Prostate gland (tissue), 2 donors: ENCODE results near the gene CDC34. TPM values are rescaled to one million over a fixed set of nuclear protein-coding genes. Genes with fewer than 3 reads are reported as not detected.
A peak's percentile ranks its signal among the peaks of the same experiment; 100 is the strongest.

Experiments
- DNase-seq: peaks from one replicate; pipeline ENCODE4 v3.0.0-alpha.2; 2019; ENCODE audit warnings: low spot score
- H3K27ac ChIP-seq, 2 donors: fragments of 200-600 bp; sonication (generic); 2 replicates each; pipeline ENCODE4 v1.5.1; 2017 to 2019
- H3K27me3 ChIP-seq: fragments of 200-600 bp; sonication (generic); replicated peaks from 2 replicates; pipeline ENCODE4 v1.5.1; 2019; ENCODE audit not compliant: insufficient read depth
- H3K36me3 ChIP-seq, 2 donors: fragments of 200-600 bp; sonication (generic); 1 replicate in 1 of 2; 2 replicates in 1 of 2; pipeline versions ENCODE4 v1.5.1 to v1.8.1; 2017 to 2019
- H3K4me1 ChIP-seq: fragments of 200-600 bp; sonication (generic); replicated peaks from 2 replicates; pipeline ENCODE4 v1.5.1; 2019
- H3K4me3 ChIP-seq, 2 donors: fragments of 200-600 bp; sonication (generic); 2 replicates each; pipeline ENCODE4 v1.5.1; 2017 to 2019
- H3K9me3 ChIP-seq: fragments of 200-600 bp; sonication (generic); 2 replicates; pipeline ENCODE4 v1.5.1; 2017
- POLR2A ChIP-seq: fragments of 450-650 bp; IDR thresholded peaks from one replicate; pipeline ENCODE4 v1.6.1; 2016; ENCODE audit warnings: antibody characterized with exemption, mild to moderate bottlenecking
- POLR2AphosphoS5 ChIP-seq: sonication (generic); formaldehyde crosslinking; IDR thresholded peaks from one replicate; pipeline ENCODE4 v1.6.1; 2017; ENCODE audit warnings: antibody characterized with exemption
- WGBS: methylation state at CpG from one replicate; pipeline ENCODE4 v1.1.5; 2018; 5-methylcytosine and 5-hydroxymethylcytosine counted together
- intact Hi-C: fragments of 100-400 bp; cut with DNase I; formaldehyde crosslinking; loops from one replicate; pipeline ENCODE4 v1.14.2; 2022
- total RNA-seq, 2 donors: library from RNA; depleted of rRNA; stranded (reverse); fragments of >200 nt; gene quantifications; one replicate each; pipeline ENCODE4 v1.1.0, GENCODE V29; 2016
- TF ChIP-seq, protein P1 (sequence below), 4 experiments: fragments of 200-600 bp in 2 of 4; fragments of 450-650 bp in 2 of 4; sonication (generic) in 2 of 4; IDR thresholded peaks; 1 replicate in 3 of 4; 2 replicates in 1 of 4; pipeline ENCODE4 v1.5.1; 2016 to 2019; ENCODE audit warnings: antibody characterized with exemption in 4 of 4, mild to moderate bottlenecking in 2 of 4, moderate library complexity in 2 of 4

CDC34 gene
- total RNA-seq, 2 donors from 2014 or later, result 93.4 to 159 TPM

DNA sequence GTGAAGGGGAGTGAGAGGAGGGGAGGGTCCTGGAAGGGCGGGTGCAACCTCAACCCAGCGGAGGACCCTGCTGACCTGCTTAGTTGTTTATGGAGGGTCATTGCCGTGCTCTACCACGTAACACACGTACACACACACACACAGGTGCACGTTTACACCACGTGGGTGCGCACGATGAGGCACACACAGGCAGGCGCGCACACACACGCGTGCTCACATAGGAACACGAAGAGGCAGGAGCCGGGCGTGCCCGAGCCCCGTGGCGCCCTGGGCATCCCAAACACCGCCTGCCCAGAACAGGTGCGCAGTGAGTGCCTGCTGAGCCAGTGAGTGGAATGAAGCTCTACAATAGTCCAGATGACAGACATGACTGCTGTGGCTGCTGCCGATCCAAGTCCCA, 46.5 kb upstream of the CDC34 start:
- H3K9me3 ChIP-seq, result no peaks in the 10 kb centered on the region
- no peaks in the 10 kb centered on the region for H3K27me3 ChIP-seq
- WGBS, result 56% methylated on average over 22 of the region's 22 CpGs
- H3K36me3 ChIP-seq, result no peaks in the 10 kb centered on the region
- no peak for DNase-seq
- H3K27ac ChIP-seq, result no peak overlapping the region
- no peak overlapping the region for H3K4me3 ChIP-seq
- peaks cover 6% of the 10 kb centered on the region for H3K4me1 ChIP-seq
- intact Hi-C loops, result no loop called here
- TF ChIP-seq, protein P1, sequence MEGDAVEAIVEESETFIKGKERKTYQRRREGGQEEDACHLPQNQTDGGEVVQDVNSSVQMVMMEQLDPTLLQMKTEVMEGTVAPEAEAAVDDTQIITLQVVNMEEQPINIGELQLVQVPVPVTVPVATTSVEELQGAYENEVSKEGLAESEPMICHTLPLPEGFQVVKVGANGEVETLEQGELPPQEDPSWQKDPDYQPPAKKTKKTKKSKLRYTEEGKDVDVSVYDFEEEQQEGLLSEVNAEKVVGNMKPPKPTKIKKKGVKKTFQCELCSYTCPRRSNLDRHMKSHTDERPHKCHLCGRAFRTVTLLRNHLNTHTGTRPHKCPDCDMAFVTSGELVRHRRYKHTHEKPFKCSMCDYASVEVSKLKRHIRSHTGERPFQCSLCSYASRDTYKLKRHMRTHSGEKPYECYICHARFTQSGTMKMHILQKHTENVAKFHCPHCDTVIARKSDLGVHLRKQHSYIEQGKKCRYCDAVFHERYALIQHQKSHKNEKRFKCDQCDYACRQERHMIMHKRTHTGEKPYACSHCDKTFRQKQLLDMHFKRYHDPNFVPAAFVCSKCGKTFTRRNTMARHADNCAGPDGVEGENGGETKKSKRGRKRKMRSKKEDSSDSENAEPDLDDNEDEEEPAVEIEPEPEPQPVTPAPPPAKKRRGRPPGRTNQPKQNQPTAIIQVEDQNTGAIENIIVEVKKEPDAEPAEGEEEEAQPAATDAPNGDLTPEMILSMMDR (IDR thresholded peaks at IDR 0.05), result no peak
- TF ChIP-seq POLR2A (no peak), POLR2AphosphoS5 (no peak)

DNA sequence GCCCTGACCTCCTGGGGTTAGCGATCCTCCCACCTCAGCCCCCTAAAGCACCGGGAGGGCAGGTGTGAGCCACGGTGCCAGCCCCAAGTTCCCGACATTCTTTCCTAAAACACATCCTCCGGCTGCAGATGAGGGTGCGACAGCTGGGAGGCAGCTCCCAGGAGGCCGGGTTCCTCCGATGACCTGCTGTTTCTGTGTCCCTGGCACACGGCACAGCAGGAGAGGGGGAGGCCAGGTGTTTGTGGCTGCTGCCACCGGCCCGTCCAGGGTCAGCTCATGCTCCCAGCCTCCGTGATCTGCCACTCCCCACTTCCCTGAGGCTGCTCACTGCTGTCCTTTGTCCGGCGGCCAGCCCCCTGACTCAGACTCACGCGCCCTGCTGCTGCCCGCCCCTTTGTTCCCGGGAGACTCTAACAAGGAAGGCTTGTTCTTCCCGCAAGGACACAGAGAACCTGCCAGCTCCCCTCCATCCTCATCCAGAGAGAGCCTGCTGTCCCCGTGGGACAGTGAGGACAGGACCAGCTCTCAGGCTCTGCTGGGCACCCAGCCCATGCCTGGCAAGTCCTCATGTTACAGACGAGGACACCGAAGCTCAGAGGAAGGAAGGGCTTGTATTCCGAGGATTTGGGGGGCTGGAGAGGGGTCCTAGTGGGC, 45.9 kb upstream of the CDC34 start:
- Histone ChIP-seq H3K27me3 (no peaks in the 10 kb centered on the region), H3K36me3 (no peaks in the 10 kb centered on the region), H3K27ac (peak overlapping the region; percentile 37 to 51), H3K9me3 (no peaks in the 10 kb centered on the region), H3K4me3 (no peak overlapping the region), H3K4me1 (peaks cover 6% of the 10 kb centered on the region)
- intact Hi-C loops, result no loop called here
- 14% methylated on average over 23 of the region's 23 CpGs for WGBS
- TF ChIP-seq POLR2AphosphoS5 (peak; percentile 71), POLR2A (peak; percentile 41)
- TF ChIP-seq, protein P1 (IDR thresholded peaks at IDR 0.05), result no peak
- no peak for DNase-seq

DNA sequence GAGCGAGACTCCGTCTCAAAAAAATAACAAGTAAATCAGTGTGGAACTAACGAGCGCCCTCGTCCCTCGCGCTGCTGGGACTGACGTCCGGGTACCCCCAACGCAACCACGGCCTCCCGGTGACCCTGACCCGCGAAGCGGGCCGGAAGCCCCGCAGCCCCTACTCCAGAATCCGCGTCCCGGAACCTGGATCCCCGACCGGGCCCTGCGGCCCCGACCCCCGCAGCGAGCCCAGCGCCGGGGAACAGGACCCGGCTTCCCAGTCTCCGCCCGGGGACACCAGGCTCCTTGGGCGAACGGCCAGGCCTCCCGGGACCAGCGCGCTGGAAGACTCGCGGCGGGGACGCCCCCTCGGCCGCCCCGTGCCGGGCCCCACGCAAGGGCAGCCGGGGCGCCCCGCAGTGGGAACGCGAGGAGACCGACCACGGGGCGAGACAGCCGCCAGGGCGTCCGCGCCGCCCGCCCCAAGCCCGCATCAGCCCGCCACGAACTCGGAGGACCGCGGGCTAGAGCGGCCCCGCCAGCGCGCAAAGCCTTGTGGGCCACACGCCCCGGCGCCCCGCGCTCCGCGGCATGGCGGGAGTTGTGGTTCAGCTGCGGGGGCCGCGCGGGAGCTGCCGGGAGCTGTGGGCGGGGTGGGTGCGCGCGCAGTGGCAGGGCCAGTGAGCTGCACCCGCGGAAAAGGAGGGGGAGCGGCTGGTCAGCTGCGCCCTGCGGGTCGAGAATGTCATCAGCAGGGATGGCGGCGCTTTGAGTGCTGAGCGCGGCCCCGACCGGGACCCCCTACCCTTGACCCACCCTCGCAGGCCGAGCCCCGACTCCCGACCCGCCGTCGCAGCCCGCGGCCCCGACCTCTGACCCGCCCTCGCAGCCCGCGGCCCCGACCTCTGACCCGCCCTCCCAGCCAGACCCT, 42.8 kb upstream of the CDC34 start:
- 1% methylated on average over 48 of the region's 114 CpGs for WGBS
- intact Hi-C loops, result no loop called here
- Histone ChIP-seq H3K27me3 (no peaks in the 10 kb centered on the region), H3K9me3 (no peaks in the 10 kb centered on the region), H3K36me3 (no peaks in the 10 kb centered on the region), H3K4me1 (peaks cover 6% of the 10 kb centered on the region), H3K27ac (peak overlapping the region; percentile 87 to 88), H3K4me3 (peak overlapping the region; percentile 84 to 98)
- DNase-seq, result peak; percentile 91
- TF ChIP-seq, protein P1 (IDR thresholded peaks at IDR 0.05), result peak in 2 of 4 experiments; percentile 47 to 55
- TF ChIP-seq POLR2AphosphoS5 (peak; percentile 84), POLR2A (peak; percentile 74)

DNA sequence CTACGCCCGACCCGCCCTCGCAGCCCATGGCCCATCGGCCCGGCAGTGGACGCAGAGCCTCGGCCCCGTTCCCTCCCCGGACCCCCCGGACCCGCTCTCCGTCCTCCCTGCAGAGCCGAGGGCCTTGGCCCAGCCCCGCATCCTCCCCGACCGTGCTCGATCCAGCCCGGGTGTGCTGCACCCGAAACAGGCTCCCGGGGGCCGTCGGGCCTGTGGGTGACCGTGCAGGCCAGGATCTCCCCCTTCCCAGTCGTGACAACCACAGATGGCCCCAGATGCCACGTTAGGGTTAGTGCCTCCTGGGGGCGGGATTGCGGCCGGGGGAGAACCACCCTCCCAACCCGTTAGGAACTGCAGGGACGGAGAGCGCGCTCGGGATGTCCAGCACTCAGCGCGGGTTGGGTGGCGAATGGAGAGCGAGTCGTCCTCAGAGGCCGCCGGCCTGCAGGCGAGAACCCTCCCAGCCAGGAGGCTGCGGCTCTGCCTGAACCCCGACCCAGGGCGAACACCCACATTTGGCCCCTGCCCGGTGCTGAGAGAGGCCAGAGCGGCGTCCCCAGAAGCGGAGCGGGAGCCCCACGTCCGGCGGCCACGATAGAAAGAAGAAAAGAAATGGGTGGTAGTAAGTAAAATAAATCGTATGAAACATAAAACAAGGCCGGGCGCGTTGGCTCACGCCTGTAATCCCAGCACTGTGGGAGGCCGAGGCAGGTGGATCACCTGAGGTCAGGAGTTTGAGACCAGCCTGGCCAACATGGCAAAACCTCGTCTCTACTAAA, 42.0 kb upstream of the CDC34 start:
- DNase-seq, result no peak

More for the DNA sequence above, 42.0 kb upstream of the CDC34 start:
- Histone ChIP-seq H3K27ac (peak overlapping the region; percentile 87 to 88), H3K9me3 (no peaks in the 10 kb centered on the region), H3K4me3 (peak overlapping the region; percentile 84 to 98), H3K27me3 (no peaks in the 10 kb centered on the region), H3K36me3 (no peaks in the 10 kb centered on the region), H3K4me1 (peaks cover 6% of the 10 kb centered on the region)
- WGBS, result 39% methylated on average over 50 of the region's 61 CpGs
- intact Hi-C loops, result no loop called here
- TF ChIP-seq, protein P1 (IDR thresholded peaks at IDR 0.05), result no peak
- TF ChIP-seq POLR2A, result no peak
- TF ChIP-seq POLR2AphosphoS5, result no peak
